ENCODE data around the gene ZNF507. TPM values are rescaled to one million over a fixed set of nuclear protein-coding genes. Genes with fewer than 3 reads are reported as not detected.

Gene ZNF507
- polyA plus RNA-seq, 3 donors: 0.08 to 0.39 (median 0.10) TPM

- WGBS (ENCODE audit: insufficient coverage): no CpG with 5 or more reads among the region's 6 CpGs
- H3K27ac Mint-ChIP-seq: no peak overlapping the region
- H3K79me2 ChIP-seq (ENCODE audit: insufficient read depth, low read length): no peaks in the 10 kb centered on the region
- no peaks in the 10 kb centered on the region for H4K20me1 ChIP-seq (ENCODE audit: insufficient read depth, low read length)
- DNase-seq: no peak
- H3K36me3 Mint-ChIP-seq: no peaks in the 10 kb centered on the region
- intact Hi-C loops (cut with micrococcal nuclease): no loop called here
- peaks cover 14 to 22% of the 10 kb centered on the region in 2 donors for H3K27me3 ChIP-seq (ENCODE audit: control insufficient read depth in 2 of 2, insufficient read depth in 2 of 2, low read length in 2 of 2)
- no peak overlapping the region for H3K9ac ChIP-seq (ENCODE audit: insufficient read depth, low read length, poor library complexity, severe bottlenecking)
- H3K4me3 ChIP-seq (replicated peaks in 1 of 3; ENCODE audit: low read depth in 2 of 3, low read length in 3 of 3): no peak overlapping the region
- TF ChIP-seq, protein P1, sequence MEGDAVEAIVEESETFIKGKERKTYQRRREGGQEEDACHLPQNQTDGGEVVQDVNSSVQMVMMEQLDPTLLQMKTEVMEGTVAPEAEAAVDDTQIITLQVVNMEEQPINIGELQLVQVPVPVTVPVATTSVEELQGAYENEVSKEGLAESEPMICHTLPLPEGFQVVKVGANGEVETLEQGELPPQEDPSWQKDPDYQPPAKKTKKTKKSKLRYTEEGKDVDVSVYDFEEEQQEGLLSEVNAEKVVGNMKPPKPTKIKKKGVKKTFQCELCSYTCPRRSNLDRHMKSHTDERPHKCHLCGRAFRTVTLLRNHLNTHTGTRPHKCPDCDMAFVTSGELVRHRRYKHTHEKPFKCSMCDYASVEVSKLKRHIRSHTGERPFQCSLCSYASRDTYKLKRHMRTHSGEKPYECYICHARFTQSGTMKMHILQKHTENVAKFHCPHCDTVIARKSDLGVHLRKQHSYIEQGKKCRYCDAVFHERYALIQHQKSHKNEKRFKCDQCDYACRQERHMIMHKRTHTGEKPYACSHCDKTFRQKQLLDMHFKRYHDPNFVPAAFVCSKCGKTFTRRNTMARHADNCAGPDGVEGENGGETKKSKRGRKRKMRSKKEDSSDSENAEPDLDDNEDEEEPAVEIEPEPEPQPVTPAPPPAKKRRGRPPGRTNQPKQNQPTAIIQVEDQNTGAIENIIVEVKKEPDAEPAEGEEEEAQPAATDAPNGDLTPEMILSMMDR (IDR thresholded peaks at IDR 0.05): no peak
- H3K9me3 Mint-ChIP-seq: peaks cover 0 to 8% (median 0%) of the 10 kb centered on the region in 7 donors
- no peaks in the 10 kb centered on the region for H3K4me1 ChIP-seq (ENCODE audit: control insufficient read depth in 1 of 2, insufficient read depth in 2 of 2, low read length in 2 of 2)
- no peak overlapping the region for H3K4me3 Mint-ChIP-seq
- no peaks in the 10 kb centered on the region for H3K36me3 ChIP-seq (replicated peaks in 1 of 2; ENCODE audit: control insufficient read depth in 1 of 2, insufficient read depth in 2 of 2, low read length in 2 of 2)
- no peaks in the 10 kb centered on the region for H3K4me1 Mint-ChIP-seq
- no peaks in the 10 kb centered on the region for H3K9me3 ChIP-seq (replicated peaks in 1 of 2; ENCODE audit: control insufficient read depth in 1 of 2, insufficient read depth in 1 of 2, low read length in 2 of 2)
- H3K4me2 ChIP-seq (replicated peaks; ENCODE audit: extremely low read depth, low read length, poor library complexity, severe bottlenecking): no peak overlapping the region
- H3K27me3 Mint-ChIP-seq (ENCODE audit: low read depth in 3 of 3): peaks cover 45 to 80% (median 57%) of the 10 kb centered on the region in 3 donors
- H2AFZ ChIP-seq (ENCODE audit: insufficient read depth, low read depth, low read length, poor library complexity, severe bottlenecking): no peak overlapping the region
- H3K27ac ChIP-seq (ENCODE audit: low read depth in 1 of 2, low read length in 2 of 2): no peak overlapping the region
Observed at GRCh38 chr19:32313569-32314265, 31.7 kb upstream of the ZNF507 start.

DNA sequence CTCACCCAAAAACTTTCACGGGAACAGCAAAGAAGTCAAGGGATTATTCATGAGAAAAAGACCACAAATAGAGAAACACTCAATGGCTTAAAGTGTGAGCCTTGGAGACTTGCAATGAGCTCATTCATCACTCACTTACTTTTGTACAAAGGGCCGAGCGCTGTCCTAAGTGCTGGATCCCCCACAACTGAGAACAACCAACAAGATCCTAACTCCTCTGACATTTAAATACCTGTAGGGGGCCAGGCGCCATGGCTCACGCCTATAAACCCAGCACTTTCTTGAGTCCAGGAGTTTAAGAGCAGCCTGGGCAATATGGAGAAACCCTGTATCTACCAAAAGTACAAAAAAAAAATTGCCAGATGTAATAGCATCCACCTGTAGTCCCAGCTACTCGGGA lies 29.4 kb upstream of the ZNF507 start:
- H3K9ac ChIP-seq (ENCODE audit: insufficient read depth, low read length, poor library complexity, severe bottlenecking): no peak overlapping the region
- Mint-ChIP-seq H3K4me1 (no peaks in the 10 kb centered on the region), H3K9me3 (peaks cover 0 to 10% (median 0%) of the 10 kb centered on the region in 7 donors), H3K27ac (no peak overlapping the region), H3K27me3 (ENCODE audit: low read depth in 3 of 3) (peaks cover 58 to 83% (median 66%) of the 10 kb centered on the region in 3 donors), H3K36me3 (no peaks in the 10 kb centered on the region), H3K4me3 (peak overlapping the region in 1 of 2 donors; percentile 47)
- no peak for DNase-seq
- H3K4me2 ChIP-seq (replicated peaks; ENCODE audit: extremely low read depth, low read length, poor library complexity, severe bottlenecking): no peak overlapping the region
- no peaks in the 10 kb centered on the region for H3K79me2 ChIP-seq (ENCODE audit: insufficient read depth, low read length)
- no peaks in the 10 kb centered on the region for H3K4me1 ChIP-seq (ENCODE audit: control insufficient read depth in 1 of 2, insufficient read depth in 2 of 2, low read length in 2 of 2)
- TF ChIP-seq, protein P1 (IDR thresholded peaks at IDR 0.05): no peak
- no peak overlapping the region for H2AFZ ChIP-seq (ENCODE audit: insufficient read depth, low read depth, low read length, poor library complexity, severe bottlenecking)
- peaks cover 34 to 45% of the 10 kb centered on the region in 2 donors for H3K27me3 ChIP-seq (ENCODE audit: control insufficient read depth in 2 of 2, insufficient read depth in 2 of 2, low read length in 2 of 2)
- no peaks in the 10 kb centered on the region for H3K36me3 ChIP-seq (replicated peaks in 1 of 2; ENCODE audit: control insufficient read depth in 1 of 2, insufficient read depth in 2 of 2, low read length in 2 of 2)
- no peaks in the 10 kb centered on the region for H3K9me3 ChIP-seq (replicated peaks in 1 of 2; ENCODE audit: control insufficient read depth in 1 of 2, insufficient read depth in 1 of 2, low read length in 2 of 2)
- intact Hi-C loops (cut with micrococcal nuclease): no loop called here
- H4K20me1 ChIP-seq (ENCODE audit: insufficient read depth, low read length): no peaks in the 10 kb centered on the region
- H3K27ac ChIP-seq (ENCODE audit: low read depth in 1 of 2, low read length in 2 of 2): no peak overlapping the region
- 92% methylated on average over 2 of the region's 6 CpGs for WGBS (ENCODE audit: insufficient coverage)
- H3K4me3 ChIP-seq (replicated peaks in 1 of 3; ENCODE audit: low read depth in 2 of 3, low read length in 3 of 3): no peak overlapping the region
